H1 (cell line): ENCODE results near the gene CAP2. TPM values are rescaled to one million over a fixed set of nuclear protein-coding genes. Genes with fewer than 3 reads are reported as not detected.

Source experiments
- polyA plus RNA-seq, 7 experiments: library from polyadenylated mRNA; depleted of rRNA in 3 of 7; stranded (reverse) in 5 of 7; unstranded in 2 of 7; fragments of >200 nt in 5 of 7; fragments of 200-250 nt in 2 of 7; gene quantifications; 1 replicate in 5 of 7; 2 replicates in 1 of 7; 4 replicates in 1 of 7; pipeline versions ENCODE4 v1.2.1 to v1.2.3, GENCODE V29; 2011 to 2013; ENCODE audit warnings: missing spikeins in 2 of 7, mixed read lengths in 2 of 7
- total RNA-seq: library from RNA; stranded (reverse); fragmentation: NEBNext Ultra II Directional; extraction: Animal tissue kit (Norgen Biotek cat#: 25700); gene quantifications from 2 replicates; pipeline ENCODE4 v1.2.1, GENCODE V29; 2021
- TF ChIP-seq, protein P1 (sequence below): fragments of 300-600 bp; sonication (generic); IDR thresholded peaks from 2 replicates; pipeline ENCODE4 v1.7.1; 2012; ENCODE audit warnings: low read length, moderate library complexity, mild to moderate bottlenecking, inconsistent platforms; ENCODE audit not compliant: insufficient replicate concordance

CAP2 gene
- total and polyA plus RNA-seq, 2 of the 8 experiments (the other 6 are each of a cell fraction or from before 2014, with no cell fraction given): 7.2 to 10.0 TPM

DNA sequence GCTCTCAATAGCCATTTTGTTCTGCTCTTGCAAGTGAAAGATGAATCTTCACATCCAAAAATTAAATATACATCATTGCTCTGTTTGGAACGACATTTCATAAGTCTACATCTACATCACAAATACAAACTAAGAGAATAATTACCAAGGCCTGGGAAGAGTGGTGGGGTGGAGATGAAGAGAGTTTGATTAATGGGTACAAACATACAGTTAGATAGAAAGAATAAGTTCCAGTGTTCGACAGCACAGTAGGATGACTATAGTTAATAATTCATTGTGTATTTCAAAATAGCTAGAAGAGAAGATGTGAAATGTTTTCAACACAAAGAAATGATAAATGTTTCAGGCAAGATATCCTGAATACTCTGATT, 38.0 kb upstream of the CAP2 start (continued):
- TF ChIP-seq, protein P1, sequence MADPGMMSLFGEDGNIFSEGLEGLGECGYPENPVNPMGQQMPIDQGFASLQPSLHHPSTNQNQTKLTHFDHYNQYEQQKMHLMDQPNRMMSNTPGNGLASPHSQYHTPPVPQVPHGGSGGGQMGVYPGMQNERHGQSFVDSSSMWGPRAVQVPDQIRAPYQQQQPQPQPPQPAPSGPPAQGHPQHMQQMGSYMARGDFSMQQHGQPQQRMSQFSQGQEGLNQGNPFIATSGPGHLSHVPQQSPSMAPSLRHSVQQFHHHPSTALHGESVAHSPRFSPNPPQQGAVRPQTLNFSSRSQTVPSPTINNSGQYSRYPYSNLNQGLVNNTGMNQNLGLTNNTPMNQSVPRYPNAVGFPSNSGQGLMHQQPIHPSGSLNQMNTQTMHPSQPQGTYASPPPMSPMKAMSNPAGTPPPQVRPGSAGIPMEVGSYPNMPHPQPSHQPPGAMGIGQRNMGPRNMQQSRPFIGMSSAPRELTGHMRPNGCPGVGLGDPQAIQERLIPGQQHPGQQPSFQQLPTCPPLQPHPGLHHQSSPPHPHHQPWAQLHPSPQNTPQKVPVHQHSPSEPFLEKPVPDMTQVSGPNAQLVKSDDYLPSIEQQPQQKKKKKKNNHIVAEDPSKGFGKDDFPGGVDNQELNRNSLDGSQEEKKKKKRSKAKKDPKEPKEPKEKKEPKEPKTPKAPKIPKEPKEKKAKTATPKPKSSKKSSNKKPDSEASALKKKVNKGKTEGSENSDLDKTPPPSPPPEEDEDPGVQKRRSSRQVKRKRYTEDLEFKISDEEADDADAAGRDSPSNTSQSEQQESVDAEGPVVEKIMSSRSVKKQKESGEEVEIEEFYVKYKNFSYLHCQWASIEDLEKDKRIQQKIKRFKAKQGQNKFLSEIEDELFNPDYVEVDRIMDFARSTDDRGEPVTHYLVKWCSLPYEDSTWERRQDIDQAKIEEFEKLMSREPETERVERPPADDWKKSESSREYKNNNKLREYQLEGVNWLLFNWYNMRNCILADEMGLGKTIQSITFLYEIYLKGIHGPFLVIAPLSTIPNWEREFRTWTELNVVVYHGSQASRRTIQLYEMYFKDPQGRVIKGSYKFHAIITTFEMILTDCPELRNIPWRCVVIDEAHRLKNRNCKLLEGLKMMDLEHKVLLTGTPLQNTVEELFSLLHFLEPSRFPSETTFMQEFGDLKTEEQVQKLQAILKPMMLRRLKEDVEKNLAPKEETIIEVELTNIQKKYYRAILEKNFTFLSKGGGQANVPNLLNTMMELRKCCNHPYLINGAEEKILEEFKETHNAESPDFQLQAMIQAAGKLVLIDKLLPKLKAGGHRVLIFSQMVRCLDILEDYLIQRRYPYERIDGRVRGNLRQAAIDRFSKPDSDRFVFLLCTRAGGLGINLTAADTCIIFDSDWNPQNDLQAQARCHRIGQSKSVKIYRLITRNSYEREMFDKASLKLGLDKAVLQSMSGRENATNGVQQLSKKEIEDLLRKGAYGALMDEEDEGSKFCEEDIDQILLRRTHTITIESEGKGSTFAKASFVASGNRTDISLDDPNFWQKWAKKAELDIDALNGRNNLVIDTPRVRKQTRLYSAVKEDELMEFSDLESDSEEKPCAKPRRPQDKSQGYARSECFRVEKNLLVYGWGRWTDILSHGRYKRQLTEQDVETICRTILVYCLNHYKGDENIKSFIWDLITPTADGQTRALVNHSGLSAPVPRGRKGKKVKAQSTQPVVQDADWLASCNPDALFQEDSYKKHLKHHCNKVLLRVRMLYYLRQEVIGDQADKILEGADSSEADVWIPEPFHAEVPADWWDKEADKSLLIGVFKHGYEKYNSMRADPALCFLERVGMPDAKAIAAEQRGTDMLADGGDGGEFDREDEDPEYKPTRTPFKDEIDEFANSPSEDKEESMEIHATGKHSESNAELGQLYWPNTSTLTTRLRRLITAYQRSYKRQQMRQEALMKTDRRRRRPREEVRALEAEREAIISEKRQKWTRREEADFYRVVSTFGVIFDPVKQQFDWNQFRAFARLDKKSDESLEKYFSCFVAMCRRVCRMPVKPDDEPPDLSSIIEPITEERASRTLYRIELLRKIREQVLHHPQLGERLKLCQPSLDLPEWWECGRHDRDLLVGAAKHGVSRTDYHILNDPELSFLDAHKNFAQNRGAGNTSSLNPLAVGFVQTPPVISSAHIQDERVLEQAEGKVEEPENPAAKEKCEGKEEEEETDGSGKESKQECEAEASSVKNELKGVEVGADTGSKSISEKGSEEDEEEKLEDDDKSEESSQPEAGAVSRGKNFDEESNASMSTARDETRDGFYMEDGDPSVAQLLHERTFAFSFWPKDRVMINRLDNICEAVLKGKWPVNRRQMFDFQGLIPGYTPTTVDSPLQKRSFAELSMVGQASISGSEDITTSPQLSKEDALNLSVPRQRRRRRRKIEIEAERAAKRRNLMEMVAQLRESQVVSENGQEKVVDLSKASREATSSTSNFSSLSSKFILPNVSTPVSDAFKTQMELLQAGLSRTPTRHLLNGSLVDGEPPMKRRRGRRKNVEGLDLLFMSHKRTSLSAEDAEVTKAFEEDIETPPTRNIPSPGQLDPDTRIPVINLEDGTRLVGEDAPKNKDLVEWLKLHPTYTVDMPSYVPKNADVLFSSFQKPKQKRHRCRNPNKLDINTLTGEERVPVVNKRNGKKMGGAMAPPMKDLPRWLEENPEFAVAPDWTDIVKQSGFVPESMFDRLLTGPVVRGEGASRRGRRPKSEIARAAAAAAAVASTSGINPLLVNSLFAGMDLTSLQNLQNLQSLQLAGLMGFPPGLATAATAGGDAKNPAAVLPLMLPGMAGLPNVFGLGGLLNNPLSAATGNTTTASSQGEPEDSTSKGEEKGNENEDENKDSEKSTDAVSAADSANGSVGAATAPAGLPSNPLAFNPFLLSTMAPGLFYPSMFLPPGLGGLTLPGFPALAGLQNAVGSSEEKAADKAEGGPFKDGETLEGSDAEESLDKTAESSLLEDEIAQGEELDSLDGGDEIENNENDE: no peak
